Hepatocyte (in vitro differentiated cells): ENCODE data around the gene DTD1. TPM values are rescaled to one million over a fixed set of nuclear protein-coding genes. Genes with fewer than 3 reads are reported as not detected.

Source experiments
- DNase-seq: peaks from one replicate; pipeline ENCODE4 v3.0.0-alpha.2; 2016; ENCODE audit warnings: low spot score
- H2AFZ ChIP-seq: fragments of 200-600 bp; sonication (generic); 2 replicates; pipeline ENCODE4 v1.6.0; 2016; ENCODE audit warnings: antibody characterized with exemption, mild to moderate bottlenecking
- H3K27ac ChIP-seq: fragments of 200-600 bp; sonication (generic); 2 replicates; pipeline ENCODE4 v1.5.1; 2016; ENCODE audit warnings: mild to moderate bottlenecking
- H3K27me3 ChIP-seq: fragments of 200-600 bp; sonication (generic); 2 replicates; pipeline ENCODE4 v1.6.1; 2016
- H3K36me3 ChIP-seq: fragments of 200-600 bp; sonication (generic); replicated peaks from 2 replicates; pipeline ENCODE4 v1.5.1; 2016; ENCODE audit warnings: low read depth; ENCODE audit not compliant: insufficient read depth
- H3K4me1 ChIP-seq: fragments of 200-600 bp; sonication (generic); 2 replicates; pipeline ENCODE4 v1.5.1; 2016; ENCODE audit warnings: mild to moderate bottlenecking, moderate library complexity; ENCODE audit not compliant: insufficient read depth
- H3K4me2 ChIP-seq: fragments of 200-600 bp; sonication (generic); 2 replicates; pipeline ENCODE4 v1.6.0; 2016
- H3K4me3 ChIP-seq: fragments of 200-600 bp; sonication (generic); 2 replicates; pipeline ENCODE4 v1.5.1; 2016; ENCODE audit warnings: mild to moderate bottlenecking
- H3K79me2 ChIP-seq: fragments of 200-600 bp; sonication (generic); 2 replicates; pipeline ENCODE4 v1.6.0; 2017; ENCODE audit warnings: mild to moderate bottlenecking
- H3K9me2 ChIP-seq: fragments of 200-600 bp; sonication (generic); replicated peaks from 2 replicates; pipeline ENCODE4 v1.6.0; 2017; ENCODE audit warnings: mild to moderate bottlenecking; ENCODE audit not compliant: insufficient read depth
- H3K9me3 ChIP-seq: fragments of 200-600 bp; sonication (generic); 2 replicates; pipeline ENCODE4 v1.5.1; 2016; ENCODE audit warnings: low read depth, mild to moderate bottlenecking
- H4K20me1 ChIP-seq: fragments of 200-600 bp; sonication (generic); 2 replicates; pipeline ENCODE4 v1.6.0; 2016; ENCODE audit warnings: mild to moderate bottlenecking; ENCODE audit not compliant: insufficient read depth, poor library complexity, severe bottlenecking
- EZH2 ChIP-seq: fragments of 200-600 bp; sonication (generic); IDR thresholded peaks from 2 replicates; pipeline ENCODE4 v1.6.1; 2016; ENCODE audit warnings: antibody characterized with exemption, mild to moderate bottlenecking, borderline replicate concordance
- EZH2phosphoT487 ChIP-seq: fragments of 200-600 bp; sonication (generic); IDR thresholded peaks from one replicate; pipeline ENCODE4 v1.6.1; 2018; ENCODE audit warnings: antibody characterized with exemption, mild to moderate bottlenecking, low read depth, moderate library complexity; ENCODE audit not compliant: unreplicated experiment, severe bottlenecking
- WGBS: methylation state at CpG from one replicate; pipeline ENCODE4 v1.1.6; 2016; ENCODE audit warnings: low lambda C conversion rate; ENCODE audit errors: missing lambda C conversion rate; 5-methylcytosine and 5-hydroxymethylcytosine counted together
- polyA plus RNA-seq: library from polyadenylated mRNA; unstranded; fragments of >200 nt; fragmentation: Nextera tagmentation; extraction: Ambion mirVana; gene quantifications from 2 replicates; pipeline ENCODE4 v1.2.1, GENCODE V29; 2016
- total RNA-seq: library from RNA; depleted of rRNA; stranded (reverse); fragments of >200 nt; gene quantifications from 2 replicates; pipeline ENCODE4 v1.2.3, GENCODE V29; 2014
- TF ChIP-seq, protein P1 (sequence below): fragments of 200-600 bp; sonication (generic); IDR thresholded peaks from 2 replicates; pipeline ENCODE4 v1.5.1; 2016; ENCODE audit warnings: antibody characterized with exemption, mild to moderate bottlenecking; ENCODE audit not compliant: poor library complexity

DTD1 gene, protein sequence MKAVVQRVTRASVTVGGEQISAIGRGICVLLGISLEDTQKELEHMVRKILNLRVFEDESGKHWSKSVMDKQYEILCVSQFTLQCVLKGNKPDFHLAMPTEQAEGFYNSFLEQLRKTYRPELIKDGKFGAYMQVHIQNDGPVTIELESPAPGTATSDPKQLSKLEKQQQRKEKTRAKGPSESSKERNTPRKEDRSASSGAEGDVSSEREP
- total RNA-seq (33.2 and 40.1 TPM in 2 replicates), polyA plus RNA-seq (30.1 and 32.9 TPM in 2 replicates)

DNA sequence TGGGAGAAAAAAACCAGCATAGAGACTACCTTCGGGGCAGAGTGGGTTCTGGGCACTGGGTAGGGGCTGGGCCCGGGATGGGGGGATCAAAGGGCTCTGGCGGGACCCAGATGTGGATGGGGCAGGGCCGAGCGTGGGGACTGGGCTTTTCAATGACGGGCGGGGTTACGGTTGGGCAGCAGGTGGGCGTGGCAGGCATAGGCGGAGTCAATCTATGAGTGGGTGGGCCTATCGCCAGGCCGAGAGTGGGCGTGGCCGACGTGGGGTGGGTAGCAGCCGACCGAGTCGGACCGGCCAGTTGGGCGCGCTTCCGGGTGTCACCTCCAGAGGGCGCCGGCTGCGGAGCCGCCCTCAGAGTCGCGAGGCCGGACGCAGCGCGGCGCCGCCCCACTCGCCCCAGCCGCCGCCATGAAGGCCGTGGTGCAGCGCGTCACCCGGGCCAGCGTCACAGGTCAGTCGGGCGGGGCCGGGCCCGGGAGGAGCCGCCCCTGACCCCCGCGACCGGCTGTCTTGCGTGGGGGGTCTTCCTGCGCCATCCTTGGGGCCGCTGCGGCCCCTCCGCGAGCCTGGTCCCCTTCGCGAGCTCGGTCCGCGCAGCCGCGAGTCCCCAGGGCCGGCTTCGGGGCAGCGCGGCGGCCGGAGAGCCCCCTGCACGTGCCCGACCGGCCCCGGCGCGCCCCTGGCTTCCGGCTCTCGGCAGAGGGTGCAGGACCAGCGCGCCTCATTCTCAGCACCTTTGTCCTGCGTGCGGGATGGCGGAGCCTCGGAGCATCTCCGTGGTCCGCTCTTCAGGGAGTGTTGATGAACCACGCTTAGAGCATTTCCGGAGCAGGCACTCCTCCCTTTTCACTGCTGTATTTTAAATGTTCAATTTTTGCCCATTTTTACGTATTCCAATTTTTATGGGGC, at the start of gene DTD1:
Gene DTD1, plus strand, starts transcription at position 390 of the 909 bp plus-strand sequence. Its CDS starts 19 bp downstream, at position 409.
- peaks cover 9% of the 10 kb centered on the region for H3K79me2 ChIP-seq
- DNase-seq, result peak; percentile 95
- H3K36me3 ChIP-seq, result no peaks in the 10 kb centered on the region
- no peaks in the 10 kb centered on the region for H3K9me2 ChIP-seq
- peaks cover 5% of the 10 kb centered on the region for H3K4me1 ChIP-seq
- H2AFZ ChIP-seq, result peak within 1 kb of the TSS; percentile 71
- peak within 1 kb of the TSS; percentile 73 for H3K4me3 ChIP-seq
- no peaks in the 10 kb centered on the region for H3K27me3 ChIP-seq
- no peak for TF ChIP-seq EZH2phosphoT487
- TF ChIP-seq, protein P1, sequence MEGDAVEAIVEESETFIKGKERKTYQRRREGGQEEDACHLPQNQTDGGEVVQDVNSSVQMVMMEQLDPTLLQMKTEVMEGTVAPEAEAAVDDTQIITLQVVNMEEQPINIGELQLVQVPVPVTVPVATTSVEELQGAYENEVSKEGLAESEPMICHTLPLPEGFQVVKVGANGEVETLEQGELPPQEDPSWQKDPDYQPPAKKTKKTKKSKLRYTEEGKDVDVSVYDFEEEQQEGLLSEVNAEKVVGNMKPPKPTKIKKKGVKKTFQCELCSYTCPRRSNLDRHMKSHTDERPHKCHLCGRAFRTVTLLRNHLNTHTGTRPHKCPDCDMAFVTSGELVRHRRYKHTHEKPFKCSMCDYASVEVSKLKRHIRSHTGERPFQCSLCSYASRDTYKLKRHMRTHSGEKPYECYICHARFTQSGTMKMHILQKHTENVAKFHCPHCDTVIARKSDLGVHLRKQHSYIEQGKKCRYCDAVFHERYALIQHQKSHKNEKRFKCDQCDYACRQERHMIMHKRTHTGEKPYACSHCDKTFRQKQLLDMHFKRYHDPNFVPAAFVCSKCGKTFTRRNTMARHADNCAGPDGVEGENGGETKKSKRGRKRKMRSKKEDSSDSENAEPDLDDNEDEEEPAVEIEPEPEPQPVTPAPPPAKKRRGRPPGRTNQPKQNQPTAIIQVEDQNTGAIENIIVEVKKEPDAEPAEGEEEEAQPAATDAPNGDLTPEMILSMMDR, result peak; percentile 65
- no peak for TF ChIP-seq EZH2
- peak within 1 kb of the TSS; percentile 91 for H3K4me2 ChIP-seq
- peak within 1 kb of the TSS; percentile 64 for H3K27ac ChIP-seq
- no peaks in the 10 kb centered on the region for H4K20me1 ChIP-seq
- no peaks in the 10 kb centered on the region for H3K9me3 ChIP-seq
- 3% methylated on average over 19 of the region's 88 CpGs for WGBS

DNA sequence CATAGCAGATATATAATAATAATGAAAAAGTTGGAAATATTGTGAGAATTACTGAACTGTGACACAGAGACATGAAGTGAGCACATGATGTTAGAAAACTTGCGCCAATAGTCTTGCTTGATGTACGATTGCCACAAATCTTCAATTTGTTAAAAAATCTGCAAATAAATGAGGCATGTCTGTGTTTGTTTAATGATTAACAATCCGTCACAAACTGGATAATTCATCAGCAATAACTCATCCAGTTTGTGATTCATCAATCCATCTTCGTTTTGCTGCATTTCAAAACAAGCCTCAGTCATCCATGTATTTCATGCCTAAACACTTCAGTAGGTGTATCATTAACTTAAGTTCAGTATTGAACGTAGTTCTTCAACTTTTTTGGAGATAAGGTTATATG, 46.1 kb upstream of the DTD1 start:
- Histone ChIP-seq H3K27me3 (no peaks in the 10 kb centered on the region), H3K4me2 (no peak overlapping the region), H3K9me2 (no peaks in the 10 kb centered on the region), H2AFZ (no peak overlapping the region), H3K27ac (no peak overlapping the region), H3K4me3 (no peak overlapping the region), H3K36me3 (no peaks in the 10 kb centered on the region), H3K79me2 (no peaks in the 10 kb centered on the region), H3K9me3 (no peaks in the 10 kb centered on the region), H3K4me1 (no peaks in the 10 kb centered on the region), H4K20me1 (no peaks in the 10 kb centered on the region)
- no peak for DNase-seq
- TF ChIP-seq EZH2phosphoT487 (no peak), EZH2 (no peak)
- TF ChIP-seq, protein P1, result no peak
- 87% methylated on average over 5 of the region's 5 CpGs for WGBS

DNA sequence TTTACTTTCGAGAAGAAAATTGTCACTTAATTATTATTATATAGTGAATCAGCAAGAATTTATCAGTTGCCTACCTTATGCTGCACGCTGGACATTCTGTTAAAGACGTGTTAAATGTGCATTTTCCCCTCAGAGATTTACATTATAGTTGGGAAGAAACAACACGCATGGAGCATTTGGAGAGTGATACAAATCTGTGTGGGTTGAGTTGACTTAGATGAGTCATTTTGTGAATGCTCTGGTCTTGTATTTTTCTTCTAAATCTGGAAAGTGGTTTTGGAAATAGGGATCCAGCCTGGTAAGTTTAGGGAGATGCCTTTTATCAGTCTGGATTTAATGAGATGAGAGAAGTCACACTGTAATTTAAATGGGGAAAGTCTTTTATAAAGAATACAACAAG, 44.6 kb upstream of the DTD1 start:
- Histone ChIP-seq H3K9me3 (no peaks in the 10 kb centered on the region), H3K27me3 (no peaks in the 10 kb centered on the region), H3K79me2 (no peaks in the 10 kb centered on the region), H3K27ac (no peak overlapping the region), H3K9me2 (no peaks in the 10 kb centered on the region), H2AFZ (no peak overlapping the region), H3K36me3 (no peaks in the 10 kb centered on the region), H3K4me1 (no peaks in the 10 kb centered on the region), H4K20me1 (no peaks in the 10 kb centered on the region), H3K4me2 (no peak overlapping the region), H3K4me3 (no peak overlapping the region)
- TF ChIP-seq EZH2 (no peak), EZH2phosphoT487 (no peak)
- TF ChIP-seq, protein P1, result no peak
- 96% methylated on average over 4 of the region's 4 CpGs for WGBS
- no peak for DNase-seq
